NCI-H1105 treated with DMSO at 0.1 percent for 48 hours (cell line): Measurements from ENCODE around the gene PCBP4.
"Not testable (repeated sequence)": the region's sequence is repeated elsewhere in the genome, so short reads cannot be mapped to it uniquely, and the experiment has no call there.

Source experiments
- DNase-seq: peaks from one replicate; lab custom pipeline; 2025; lab: John Stamatoyannopoulos, UW

PCBP4 gene

DNA sequence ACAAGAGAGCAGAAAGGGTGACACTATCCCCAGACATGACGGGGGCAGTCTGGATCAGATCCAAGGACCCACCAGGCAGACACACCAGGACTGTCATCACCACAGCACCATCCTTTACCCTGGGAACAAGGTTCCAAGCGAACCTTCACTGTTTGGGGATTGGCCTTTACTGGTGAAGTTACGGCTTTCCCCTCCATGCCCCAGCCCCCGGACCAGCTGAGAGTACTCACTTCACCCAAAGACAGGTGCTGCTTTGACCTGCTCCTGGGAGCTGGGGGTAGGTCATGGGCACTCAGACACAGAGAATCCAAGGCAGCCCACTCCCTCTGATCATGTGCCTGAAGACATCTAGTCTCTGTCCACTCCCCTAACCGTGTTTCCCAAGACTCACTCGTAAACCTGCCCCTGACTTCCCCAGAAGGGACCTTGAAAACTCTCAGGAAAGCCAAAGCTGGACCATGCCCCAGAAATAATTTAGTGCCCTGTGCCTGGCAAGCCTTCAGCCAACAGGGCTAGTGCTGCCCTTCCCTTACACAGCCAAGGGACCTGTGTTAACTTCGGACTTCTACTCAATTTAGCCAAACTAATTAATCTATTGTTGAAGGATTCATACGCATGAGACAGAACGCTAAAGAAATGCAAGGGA lies 28.4 kb downstream of the PCBP4 start:
- DNase-seq, result no peak

DNA sequence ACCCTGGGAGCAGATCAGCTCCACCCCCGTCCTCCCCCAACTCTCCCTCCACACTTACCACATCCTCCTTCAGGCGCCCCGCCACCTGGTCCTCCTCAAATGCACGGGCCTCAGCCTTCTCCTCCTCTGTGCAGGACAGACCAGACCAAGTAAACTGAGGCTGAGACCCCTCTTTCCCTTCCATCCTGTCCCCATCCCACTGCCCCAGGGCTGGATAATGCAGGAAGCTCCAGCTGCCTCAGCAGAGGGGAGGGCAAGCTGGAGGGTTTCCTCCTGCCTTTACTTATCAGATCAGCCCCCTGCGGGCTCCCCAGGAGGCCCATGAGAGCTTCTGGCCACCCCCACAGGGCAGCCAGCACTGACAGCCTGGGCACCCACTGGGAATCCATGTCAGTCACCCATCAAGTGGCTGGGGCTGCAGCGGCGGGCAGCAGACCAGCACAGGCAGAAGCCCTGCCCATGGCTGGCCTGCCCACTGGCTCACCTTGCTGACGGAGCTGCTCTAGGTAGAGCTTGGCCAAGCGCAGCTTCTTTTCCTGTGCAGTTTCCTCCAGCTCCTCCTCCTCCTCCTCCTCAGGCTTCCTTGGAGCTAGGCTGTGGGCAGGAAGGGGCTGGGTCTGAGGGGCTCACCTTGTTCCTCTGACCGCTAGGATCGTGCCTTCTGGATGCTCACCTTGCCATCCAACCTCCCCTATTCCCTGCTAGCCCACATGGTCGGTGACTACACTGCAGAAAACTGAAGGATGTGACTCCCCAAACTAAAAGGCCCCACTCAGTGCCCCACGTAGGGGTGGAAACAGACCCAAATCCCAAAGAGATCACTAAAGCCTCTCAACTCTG lies 29.4 kb downstream of the PCBP4 start:
- DNase-seq, result no peak

GRCh38 chr3:51937014-51937413 lies 30.2 kb downstream of the PCBP4 start:
- DNase-seq, result no peak

- no peak for DNase-seq
Measured at GRCh38 chr3:51935886-51936755, 31.1 kb downstream of the PCBP4 start.

GRCh38 chr3:51934991-51935885 lies 32.0 kb downstream of the PCBP4 start:
- DNase-seq, result no peak

DNA sequence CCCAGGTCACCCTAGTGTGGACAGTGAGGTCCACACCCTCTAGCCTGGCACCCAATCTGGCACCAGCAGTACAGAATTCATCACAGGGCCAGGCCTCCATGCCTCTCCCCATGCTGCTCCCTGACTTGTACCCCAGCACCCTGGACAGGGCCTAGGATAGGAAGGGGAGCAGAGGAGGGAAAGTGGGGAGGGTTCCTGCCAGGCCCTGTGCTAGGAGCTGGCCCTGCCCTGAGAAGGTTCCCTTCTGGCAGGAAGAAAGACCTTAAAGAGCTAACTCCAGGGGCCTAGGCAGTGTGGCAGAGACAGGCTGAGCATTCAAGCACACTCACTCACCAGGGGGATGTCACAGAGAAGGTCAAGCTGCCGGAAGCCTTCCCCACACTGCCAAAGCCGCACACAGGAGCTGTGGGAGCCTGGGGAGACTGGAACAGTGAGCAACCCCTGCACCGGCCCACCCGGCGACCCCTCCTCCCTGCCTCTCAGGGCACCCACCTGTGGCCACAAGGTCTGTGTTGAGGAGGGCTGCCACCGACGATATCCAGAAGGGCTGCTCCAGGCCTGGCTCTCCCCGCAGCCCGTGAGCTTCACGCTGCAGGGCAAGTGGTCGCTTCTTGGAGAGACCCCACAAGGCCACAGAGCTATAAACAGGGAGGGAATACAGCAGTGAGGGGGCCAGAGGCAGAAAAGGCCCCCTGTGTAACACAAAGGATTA lies 33.0 kb downstream of the PCBP4 start:
- no peak for DNase-seq

DNA sequence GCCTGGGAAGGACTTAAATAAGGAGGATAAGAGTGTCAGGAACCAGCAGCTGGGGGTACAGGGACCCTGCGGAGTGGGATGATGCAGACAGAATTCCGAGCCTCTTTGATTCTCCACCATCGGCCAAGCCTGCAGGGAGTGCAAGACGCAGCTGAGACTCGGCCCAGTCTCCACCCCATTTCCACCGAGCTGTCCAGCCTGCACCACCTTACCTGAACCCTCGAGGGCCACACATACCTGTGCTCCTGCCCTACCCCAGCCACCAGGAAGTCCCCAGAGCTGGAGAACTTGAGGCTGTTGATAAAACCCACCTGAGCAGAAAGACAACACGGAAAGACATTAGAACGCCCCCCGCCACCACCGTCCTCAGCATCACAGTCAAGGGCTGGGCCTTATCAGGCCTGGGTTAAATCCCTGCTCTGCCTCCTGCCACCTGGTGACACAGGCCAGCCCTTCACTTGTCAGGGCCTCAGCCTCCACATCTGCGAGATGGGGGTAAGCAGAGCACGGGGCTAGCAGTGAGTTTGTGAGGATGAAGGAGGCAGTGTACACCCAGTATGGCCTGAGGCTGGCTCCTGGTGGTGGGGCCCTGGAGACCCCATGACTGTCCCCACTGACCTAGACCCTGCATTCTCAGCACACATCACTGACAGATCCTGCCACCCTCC lies 33.6 kb downstream of the PCBP4 start:
- DNase-seq, result no peak

GRCh38 chr3:51932471-51933370 lies 34.5 kb downstream of the PCBP4 start:
- DNase-seq, result no peak

DNA sequence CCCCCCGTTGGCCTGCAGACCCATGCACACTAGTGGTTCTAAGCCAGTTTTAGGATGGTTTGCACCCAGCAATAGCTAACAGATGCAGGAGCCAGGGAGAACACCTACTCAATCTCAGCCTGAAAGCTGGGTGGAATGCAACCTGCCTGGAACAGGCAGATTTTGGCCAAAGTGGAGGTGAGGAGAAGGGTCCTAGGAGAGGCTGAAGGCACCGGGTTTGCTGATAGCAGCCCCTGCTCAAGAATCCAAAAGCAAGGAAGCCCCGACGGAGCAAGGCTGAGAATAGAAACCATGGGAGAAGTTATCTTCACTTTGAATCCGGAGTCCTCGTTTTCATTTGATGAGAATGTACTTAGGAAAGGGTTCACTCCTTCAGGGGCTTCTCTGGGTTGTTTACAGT lies 35.5 kb downstream of the PCBP4 start:
- DNase-seq, result no peak

DNA sequence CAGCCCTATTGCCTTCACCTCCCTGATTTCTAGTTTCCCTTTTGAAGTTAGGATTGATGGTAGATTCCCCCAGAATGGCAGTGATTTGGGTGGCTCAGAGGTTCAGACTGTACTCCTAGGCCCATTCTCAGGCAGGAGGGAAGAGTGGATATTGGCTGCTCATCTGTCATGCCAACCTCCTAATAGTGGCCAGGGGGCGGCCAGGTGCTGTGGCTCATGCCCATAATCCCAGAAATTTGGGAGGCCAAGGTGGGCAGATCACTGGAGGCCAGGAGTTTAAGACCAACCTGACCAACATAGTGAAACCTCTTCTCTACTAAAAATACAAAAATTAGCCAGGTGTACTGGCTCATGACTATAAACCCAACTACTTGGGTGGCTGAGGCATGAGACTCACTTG lies 36.8 kb downstream of the PCBP4 start:
- no peak for DNase-seq

GRCh38 chr3:51929420-51930003 lies 37.7 kb downstream of the PCBP4 start:
- no peak for DNase-seq

- not testable (repeated sequence) for DNase-seq
Measured at GRCh38 chr3:51928981-51929380, 38.3 kb downstream of the PCBP4 start.

GRCh38 chr3:51928438-51928837 lies 38.8 kb downstream of the PCBP4 start:
- no peak for DNase-seq

GRCh38 chr3:51927061-51927977 lies 39.9 kb downstream of the PCBP4 start:
- no peak for DNase-seq

DNA sequence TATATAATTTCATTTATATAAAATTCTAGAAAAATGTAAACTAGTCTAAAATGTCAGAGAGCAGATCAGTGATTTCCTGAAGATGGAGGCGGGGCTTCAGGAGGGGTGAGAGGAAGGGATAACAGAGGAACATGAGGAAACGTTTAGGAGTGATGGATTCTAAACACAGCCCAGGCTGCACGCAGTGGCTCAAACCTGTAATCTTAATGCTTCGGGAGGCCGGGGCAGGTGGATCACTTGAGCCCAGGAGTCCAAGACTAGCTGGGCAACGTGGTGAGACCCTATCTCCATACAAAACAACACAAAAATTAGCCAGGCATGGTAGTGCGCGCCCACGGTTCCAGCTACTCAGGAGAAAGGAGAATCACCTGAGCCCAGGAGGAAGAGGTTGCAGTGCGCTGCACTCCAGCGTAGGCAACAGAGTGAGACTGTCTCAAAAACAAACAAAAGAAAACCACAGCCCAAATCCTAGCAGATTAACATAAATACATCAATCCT lies 46.1 kb downstream of the PCBP4 start:
- DNase-seq, result no peak

DNA sequence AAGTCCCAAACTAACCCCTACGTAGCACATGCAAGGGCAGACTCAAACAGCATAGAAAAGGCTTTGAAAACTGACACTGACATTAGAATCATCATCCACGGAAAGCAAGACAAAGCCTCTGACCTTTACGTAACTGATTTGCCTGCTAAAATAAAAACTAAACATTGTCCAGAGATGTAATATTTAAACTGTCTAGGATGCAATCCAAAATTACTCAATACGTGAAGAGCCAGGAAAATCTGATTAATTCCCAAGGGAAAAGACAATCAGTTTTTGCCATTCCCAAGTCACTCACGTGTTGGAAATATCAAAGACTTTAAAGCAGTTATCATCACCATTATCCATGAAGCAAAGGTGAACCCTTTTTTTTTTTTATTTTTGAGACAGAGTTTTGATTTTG lies 50.8 kb downstream of the PCBP4 start:
- DNase-seq, result no peak

- DNase-seq, result no peak
Measured at GRCh38 chr3:51908026-51908425, 59.2 kb downstream of the PCBP4 start.
